Activated T-helper 2 cell treated with anti-CD3 and anti-CD28 coated beads, Interferon-gamma antibody, Interleukin-2, Interleukin-4, amounts not matched to agents 10 μg/mL and 5 μg/mL and 100 μg/mL, durations not matched to agents 14 hours and 24 hours and 36 hours (primary cell): Measurements from ENCODE around the gene DPCD. TPM values are rescaled to one million over a fixed set of nuclear protein-coding genes. Genes with fewer than 3 reads are reported as not detected.
A peak's percentile ranks its signal among the peaks of the same experiment; 100 is the strongest.
"Not testable (repeated sequence)": the region's sequence is repeated elsewhere in the genome, so short reads cannot be mapped to it uniquely, and the experiment has no call there.

Experiments
- DNase-seq: peaks from one replicate; pipeline ENCODE4 v3.0.0; 2021; ENCODE audit warnings: low spot score
- H3K27ac Mint-ChIP-seq: one replicate; pipeline ENCODE4 v1.8.0; 2021; ENCODE audit warnings: mixed read lengths
- H3K27me3 Mint-ChIP-seq: one replicate; pipeline ENCODE4 v1.8.0; 2021; ENCODE audit warnings: low read depth, mixed read lengths
- H3K36me3 Mint-ChIP-seq: one replicate; pipeline ENCODE4 v1.8.0; 2021; ENCODE audit warnings: low read depth, mixed read lengths
- H3K4me1 Mint-ChIP-seq: one replicate; pipeline ENCODE4 v1.8.0; 2021; ENCODE audit warnings: low read depth, mixed read lengths
- H3K4me3 Mint-ChIP-seq: one replicate; pipeline ENCODE4 v1.8.0; 2021; ENCODE audit warnings: low read depth, mild to moderate bottlenecking, moderate library complexity, mixed read lengths
- H3K9me3 Mint-ChIP-seq: one replicate; pipeline ENCODE4 v1.8.0; 2021; ENCODE audit warnings: mixed read lengths
- intact Hi-C: fragments of 100-400 bp; cut with micrococcal nuclease; formaldehyde crosslinking; loops from one replicate; pipeline ENCODE4 v1.15.1; 2023
- total RNA-seq: library from RNA; stranded (reverse); gene quantifications from 2 replicates; pipeline ENCODE4 v1.2.3, GENCODE V29; 2022

The DPCD gene
- total RNA-seq, 1 donor from 2014 or later = 7.2 TPM

DNA sequence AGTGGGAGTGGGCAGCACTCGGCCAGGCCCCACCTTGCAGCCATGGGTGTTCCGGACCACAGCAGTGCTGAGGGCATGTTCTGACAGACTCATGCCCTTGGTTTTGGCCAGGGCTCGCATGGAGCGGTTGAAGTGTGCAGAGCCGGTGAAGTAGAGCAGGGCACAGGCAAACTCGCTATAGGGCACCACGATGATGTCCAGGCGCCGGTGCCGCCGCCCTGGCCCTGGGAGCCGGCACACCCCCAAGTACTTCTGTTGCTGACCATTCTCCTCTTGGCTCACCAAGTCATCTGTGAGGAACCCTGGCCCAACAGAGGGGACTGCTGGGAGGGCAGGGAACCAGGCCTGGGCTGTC, 8.6 kb upstream of the DPCD start:
- Mint-ChIP-seq H3K36me3 (peaks cover 12% of the 10 kb centered on the region), H3K27me3 (no peaks in the 10 kb centered on the region), H3K27ac (no peak overlapping the region), H3K9me3 (no peaks in the 10 kb centered on the region), H3K4me3 (no peak overlapping the region), H3K4me1 (peaks cover 2% of the 10 kb centered on the region)
- no peak for DNase-seq
- intact Hi-C loops = no loop called here

DNA sequence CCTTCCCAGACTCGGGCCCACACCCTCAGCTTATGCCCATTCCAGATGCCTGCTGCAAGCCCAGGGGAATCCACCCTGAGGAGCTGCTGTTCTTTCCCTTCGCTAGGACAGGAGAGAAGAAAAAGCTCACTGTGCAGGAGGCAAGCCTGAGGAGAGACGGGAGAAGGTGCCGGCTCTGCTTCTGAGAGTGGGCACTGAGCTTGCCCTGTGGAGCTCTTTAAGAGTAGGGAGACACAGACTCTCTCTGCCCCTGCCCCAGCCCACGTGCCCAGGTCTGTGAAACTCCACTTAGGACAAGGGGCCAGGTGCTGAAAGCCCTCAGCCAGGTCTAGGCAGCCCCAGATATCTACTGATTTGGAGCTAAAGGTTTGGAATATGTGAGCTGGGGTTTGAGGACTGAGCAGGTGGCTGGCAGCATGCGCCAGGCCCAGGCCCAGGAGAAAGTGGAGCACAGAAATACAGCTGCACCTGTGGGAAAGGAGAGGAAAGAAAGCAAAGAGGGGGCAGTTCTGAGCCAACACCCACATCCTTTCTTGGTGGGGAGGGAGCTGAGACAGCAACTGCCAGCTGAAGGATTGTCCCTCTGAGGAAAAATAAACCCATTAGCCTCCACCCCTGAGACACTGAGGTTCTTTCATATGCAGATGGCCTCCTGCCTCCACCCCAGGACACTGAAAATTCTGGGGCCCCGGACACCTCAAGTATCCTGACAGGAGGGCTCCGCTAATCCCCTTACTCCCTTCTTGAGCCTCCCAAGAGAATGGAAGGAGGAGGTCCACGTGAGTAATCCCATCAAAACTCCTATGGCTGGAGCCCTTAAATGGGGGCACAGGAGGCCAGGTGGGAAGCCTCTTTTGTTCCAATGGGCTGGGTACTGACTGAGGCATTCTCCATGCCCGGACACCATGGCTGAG, 7.4 kb upstream of the DPCD start:
- Mint-ChIP-seq H3K4me3 (no peak overlapping the region), H3K27me3 (no peaks in the 10 kb centered on the region), H3K27ac (no peak overlapping the region), H3K4me1 (peaks cover 2% of the 10 kb centered on the region), H3K9me3 (no peaks in the 10 kb centered on the region), H3K36me3 (peaks cover 19% of the 10 kb centered on the region)
- DNase-seq = no peak
- intact Hi-C loops = no loop called here

DNA sequence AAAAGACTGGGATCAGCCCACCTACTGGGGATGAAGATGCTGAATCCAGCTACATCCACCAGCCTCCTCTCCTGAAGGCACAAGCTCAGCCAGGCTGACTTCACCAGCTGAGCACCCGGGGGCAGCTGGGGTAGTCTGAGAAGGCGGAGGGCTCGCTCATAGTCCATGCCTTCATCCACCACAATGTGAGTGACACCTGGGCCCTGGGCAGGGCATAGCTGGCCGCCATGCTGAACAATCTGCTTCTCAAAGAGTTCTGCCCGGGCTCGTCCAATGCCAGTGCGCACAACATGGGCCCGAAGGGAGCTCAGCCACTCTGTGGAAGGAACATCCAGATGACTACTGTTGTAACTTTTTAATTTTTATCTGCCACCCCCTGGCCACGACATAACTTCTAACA, 2.3 kb upstream of the DPCD start:
- Mint-ChIP-seq H3K4me3 (no peak overlapping the region), H3K4me1 (peaks cover 12% of the 10 kb centered on the region), H3K27ac (no peak overlapping the region), H3K9me3 (no peaks in the 10 kb centered on the region), H3K27me3 (no peaks in the 10 kb centered on the region), H3K36me3 (peaks cover 22% of the 10 kb centered on the region)
- no peak for DNase-seq
- intact Hi-C loops = no loop called here

DNA sequence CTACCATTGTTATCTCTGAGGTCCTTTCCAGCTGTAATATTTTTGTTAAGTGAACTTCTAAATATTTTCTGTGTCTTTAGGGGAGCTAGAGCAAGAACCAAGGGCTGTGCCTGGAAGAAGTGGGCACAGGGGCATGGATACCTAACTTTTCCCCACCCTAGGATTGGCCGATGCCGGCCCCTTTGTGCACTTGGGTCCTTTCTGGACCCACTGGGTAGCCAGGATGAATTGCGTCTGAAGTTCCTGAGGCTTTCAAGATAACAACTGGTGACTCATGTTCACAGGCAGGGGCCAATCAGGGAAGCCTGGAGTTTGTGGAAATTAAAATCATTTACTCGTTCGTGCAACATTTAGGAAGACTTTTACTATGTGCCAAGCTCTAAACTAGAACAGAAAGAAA, 758 bp downstream of the DPCD start:
- H3K4me3 Mint-ChIP-seq = peak overlapping the region; percentile 95
- no peak for DNase-seq
- H3K36me3 Mint-ChIP-seq = peaks cover 16% of the 10 kb centered on the region
- peaks cover 12% of the 10 kb centered on the region for H3K4me1 Mint-ChIP-seq
- intact Hi-C loops = no loop called here
- no peaks in the 10 kb centered on the region for H3K9me3 Mint-ChIP-seq
- no peak overlapping the region for H3K27ac Mint-ChIP-seq
- no peaks in the 10 kb centered on the region for H3K27me3 Mint-ChIP-seq

DNA sequence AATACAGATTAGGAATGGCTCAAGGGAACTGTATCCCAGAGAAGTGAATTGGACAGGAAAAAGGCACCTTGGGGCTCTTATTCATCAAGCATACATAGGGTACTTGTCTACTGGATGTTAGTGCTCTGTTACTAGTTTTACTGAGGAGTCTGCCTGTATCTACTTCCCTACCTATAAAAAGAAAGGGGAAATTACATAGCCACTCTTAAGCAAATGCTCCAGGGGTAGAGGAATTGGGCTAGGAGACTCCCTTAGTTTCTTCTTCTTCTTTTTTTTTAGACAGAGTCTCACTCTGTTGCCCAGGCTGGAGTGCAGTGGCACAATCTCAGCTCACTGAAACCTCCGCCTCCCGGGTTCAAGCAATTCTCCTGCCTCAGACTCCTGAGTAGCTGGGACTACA, 5.2 kb downstream of the DPCD start:
- intact Hi-C loops, DNase-seq, H3K4me1 Mint-ChIP-seq, H3K9me3 Mint-ChIP-seq, H3K36me3 Mint-ChIP-seq, H3K27me3 Mint-ChIP-seq, H3K4me3 Mint-ChIP-seq, H3K27ac Mint-ChIP-seq: not testable (repeated sequence)

DNA sequence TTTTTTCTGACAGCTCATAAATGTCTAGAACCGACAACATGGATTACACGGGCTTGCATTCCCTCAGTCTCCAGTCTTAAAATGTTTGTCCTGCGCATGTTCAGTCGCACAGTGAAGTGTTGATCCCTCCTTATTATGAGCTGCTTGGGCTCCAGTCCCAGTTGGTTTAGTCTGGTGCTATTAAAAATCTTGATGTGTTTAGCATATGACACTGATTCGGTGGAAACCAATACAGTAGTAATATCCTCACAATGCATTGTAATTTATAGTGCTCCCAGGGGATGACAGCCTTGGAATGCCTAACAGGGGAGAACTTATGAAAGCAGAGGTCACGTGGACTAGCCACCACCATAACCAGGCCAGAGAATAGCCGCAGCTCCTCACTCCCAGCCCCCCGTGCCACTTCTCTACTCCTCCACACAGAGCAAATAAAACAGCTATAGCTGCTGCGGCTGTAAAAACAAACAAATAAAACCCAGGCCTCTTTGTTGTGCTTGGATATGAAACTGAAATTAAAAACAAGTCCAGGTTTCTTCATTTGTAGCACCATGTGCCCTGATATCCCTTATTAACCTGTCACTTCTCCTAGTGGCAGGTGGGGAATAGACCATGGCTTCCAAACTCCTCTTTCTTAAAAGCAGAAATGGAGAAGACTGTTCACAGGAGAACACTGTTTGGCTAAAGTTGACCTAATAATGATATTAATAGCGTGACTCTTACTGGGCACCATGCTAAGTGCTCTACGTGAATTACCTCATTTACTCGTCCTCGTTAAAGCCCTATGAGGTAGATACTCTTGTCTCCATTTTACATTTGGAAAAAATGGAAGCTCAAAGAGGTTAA, 7.7 kb downstream of the DPCD start:
- Mint-ChIP-seq H3K9me3 (no peaks in the 10 kb centered on the region), H3K36me3 (no peaks in the 10 kb centered on the region), H3K4me3 (no peak overlapping the region), H3K4me1 (no peaks in the 10 kb centered on the region), H3K27me3 (no peaks in the 10 kb centered on the region), H3K27ac (no peak overlapping the region)
- intact Hi-C loops = no loop called here
- DNase-seq = no peak

DNA sequence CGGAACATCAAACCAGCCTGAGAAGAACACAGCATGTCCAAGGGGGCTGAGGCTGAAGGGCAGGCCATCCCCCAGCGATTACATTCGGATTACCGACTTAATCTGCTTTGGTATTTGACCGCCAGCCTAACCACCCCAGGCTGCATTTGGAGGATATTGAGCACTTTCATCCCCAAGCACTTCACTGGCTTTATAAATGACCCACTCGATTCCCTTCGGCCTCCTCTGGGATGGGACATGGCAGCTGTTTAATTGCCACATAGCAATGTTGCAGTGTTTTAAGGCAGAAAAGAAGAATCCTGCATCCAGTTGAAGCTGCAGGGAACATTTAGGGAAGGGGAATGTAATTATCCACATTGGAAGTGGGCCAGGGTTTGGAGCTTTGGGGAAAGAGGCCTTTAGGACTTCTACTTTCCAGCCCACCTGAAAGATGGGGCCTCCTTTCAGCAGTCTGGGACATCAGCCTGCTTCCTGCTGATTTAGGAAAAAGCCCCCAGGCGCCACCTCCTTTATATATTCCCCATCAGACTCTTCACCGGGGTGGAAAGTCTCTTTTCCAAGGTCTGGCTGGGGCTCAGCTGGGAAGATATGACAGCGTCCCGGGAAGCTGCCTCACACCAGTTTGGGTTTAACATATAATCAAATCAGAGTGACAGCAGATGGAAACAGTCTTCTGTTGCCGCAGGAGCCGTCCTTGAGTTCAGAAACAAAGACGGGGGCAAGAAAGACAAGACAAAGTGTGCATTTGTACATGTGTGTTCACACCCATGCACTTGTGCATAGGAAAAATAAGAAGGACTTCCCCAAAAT, 9.2 kb downstream of the DPCD start:
- no peak overlapping the region for H3K27ac Mint-ChIP-seq
- no peak overlapping the region for H3K4me3 Mint-ChIP-seq
- H3K36me3 Mint-ChIP-seq = no peaks in the 10 kb centered on the region
- no peaks in the 10 kb centered on the region for H3K27me3 Mint-ChIP-seq
- no peaks in the 10 kb centered on the region for H3K4me1 Mint-ChIP-seq
- H3K9me3 Mint-ChIP-seq = no peaks in the 10 kb centered on the region
- intact Hi-C loops = no loop called here
- no peak for DNase-seq

DNA sequence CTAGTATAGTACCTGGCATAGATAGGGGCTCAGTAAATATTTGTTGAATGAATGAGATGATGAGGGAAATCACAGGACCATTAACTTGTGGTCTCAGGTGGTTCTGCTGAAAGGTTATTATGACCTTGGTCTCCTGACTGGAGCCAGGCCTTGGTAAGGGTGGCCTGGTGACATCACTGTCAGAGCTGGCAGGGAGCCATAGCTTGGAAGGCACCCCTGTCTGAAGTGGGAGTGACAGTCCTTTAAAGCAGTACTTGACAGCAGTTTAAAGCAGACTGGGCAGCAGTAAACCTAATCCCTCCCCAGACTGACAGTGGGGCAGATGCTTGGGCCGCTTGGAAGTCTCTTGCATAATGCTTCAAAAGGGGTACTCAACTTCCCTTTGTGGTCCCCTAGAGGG, 13.4 kb downstream of the DPCD start:
- Mint-ChIP-seq H3K4me1 (no peaks in the 10 kb centered on the region), H3K4me3 (no peak overlapping the region), H3K9me3 (no peaks in the 10 kb centered on the region), H3K27me3 (no peaks in the 10 kb centered on the region), H3K36me3 (peaks cover 6% of the 10 kb centered on the region), H3K27ac (no peak overlapping the region)
- intact Hi-C loops = loop anchor here (10.0 kb wide), 1 partner anchor 103 kb away; no protein-coding TSS in a partner anchor
- no peak for DNase-seq

DNA sequence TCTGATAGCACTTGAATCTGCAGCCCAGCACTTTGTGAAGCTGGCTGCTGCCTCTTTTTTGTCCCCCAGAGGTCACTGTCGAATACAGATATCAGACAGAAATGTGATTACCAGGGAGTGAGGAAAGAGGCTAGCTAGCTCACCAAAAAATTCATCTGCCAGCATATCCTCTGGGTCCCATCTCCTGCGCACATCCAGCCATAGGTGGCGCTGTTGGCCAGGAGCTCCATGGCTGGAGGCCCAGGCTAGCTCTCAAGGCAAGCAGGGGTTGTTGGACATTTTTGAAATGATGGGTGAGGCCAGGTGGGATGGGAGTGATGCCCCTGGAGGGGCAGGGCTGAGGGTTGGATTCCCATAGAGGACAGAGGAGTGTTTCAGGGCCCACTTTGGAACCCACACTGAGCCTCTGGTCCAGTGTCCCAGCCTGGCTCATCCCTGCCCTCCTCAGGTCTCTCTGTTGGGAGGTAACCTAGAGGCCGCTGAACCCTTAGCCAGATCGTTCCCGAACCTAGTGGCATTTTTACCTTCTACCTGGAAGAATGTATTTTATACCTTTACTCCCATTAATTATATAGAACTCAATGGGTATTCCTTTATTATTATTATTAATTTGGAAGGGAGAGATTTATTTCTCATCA, 14.8 kb downstream of the DPCD start:
- H3K36me3 Mint-ChIP-seq = peaks cover 7% of the 10 kb centered on the region
- H3K4me1 Mint-ChIP-seq = no peaks in the 10 kb centered on the region
- no peak overlapping the region for H3K4me3 Mint-ChIP-seq
- intact Hi-C loops = loop anchor here (1.0 to 10.0 kb wide), 2 partner anchors 102 to 177 kb away; no protein-coding TSS in a partner anchor
- DNase-seq = peak; percentile 62
- no peak overlapping the region for H3K27ac Mint-ChIP-seq
- H3K9me3 Mint-ChIP-seq = no peaks in the 10 kb centered on the region
- H3K27me3 Mint-ChIP-seq = no peaks in the 10 kb centered on the region

DNA sequence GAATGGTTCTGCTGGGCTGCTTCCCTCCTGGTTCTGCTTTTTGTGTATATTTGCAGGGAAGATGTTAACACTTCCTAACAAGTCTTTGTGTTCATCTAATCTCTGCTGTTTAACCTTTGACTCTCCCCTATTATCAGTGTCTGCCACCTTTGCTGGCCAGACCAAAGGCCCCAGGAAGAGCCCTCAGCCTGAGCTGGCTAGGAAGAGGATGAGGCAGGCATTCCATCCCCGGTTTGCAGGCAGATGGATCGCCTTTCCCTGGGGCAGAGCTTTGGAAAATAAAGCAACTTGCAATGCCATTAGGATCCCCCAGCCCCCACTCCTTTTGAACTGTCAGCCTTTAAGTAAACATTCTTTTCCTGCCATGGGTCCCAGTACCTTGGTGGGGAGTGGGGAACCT, 19.0 kb downstream of the DPCD start:
- H3K36me3 Mint-ChIP-seq = peaks cover 15% of the 10 kb centered on the region
- no peaks in the 10 kb centered on the region for H3K9me3 Mint-ChIP-seq
- H3K27me3 Mint-ChIP-seq = no peaks in the 10 kb centered on the region
- H3K27ac Mint-ChIP-seq = no peak overlapping the region
- intact Hi-C loops = loop anchor here (10.0 kb wide), 1 partner anchor 98 kb away; no protein-coding TSS in a partner anchor
- H3K4me3 Mint-ChIP-seq = no peak overlapping the region
- DNase-seq = no peak
- H3K4me1 Mint-ChIP-seq = peaks cover 2% of the 10 kb centered on the region

DNA sequence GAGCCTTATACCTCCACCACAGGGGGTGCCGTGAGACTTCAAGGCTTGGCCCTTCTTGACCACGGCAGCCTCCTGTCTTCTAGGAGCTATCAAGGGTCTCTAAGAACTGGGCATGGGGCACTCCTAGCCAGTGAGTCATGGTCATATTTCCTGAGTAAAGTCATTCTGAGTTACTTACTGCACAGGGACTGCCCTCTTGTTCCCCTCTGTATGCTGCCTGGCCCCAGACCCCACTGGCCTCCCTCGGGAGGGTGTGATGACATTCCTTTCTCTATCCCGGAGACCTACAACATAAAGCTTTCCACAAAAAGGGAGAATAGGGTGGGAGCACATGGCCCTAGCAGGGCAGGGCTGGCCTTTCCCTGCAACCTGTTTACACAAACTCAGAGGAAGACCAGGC, 21.4 kb downstream of the DPCD start:
- H3K36me3 Mint-ChIP-seq = peaks cover 15% of the 10 kb centered on the region
- peaks cover 2% of the 10 kb centered on the region for H3K4me1 Mint-ChIP-seq
- no peak overlapping the region for H3K27ac Mint-ChIP-seq
- no peaks in the 10 kb centered on the region for H3K9me3 Mint-ChIP-seq
- H3K4me3 Mint-ChIP-seq = no peak overlapping the region
- H3K27me3 Mint-ChIP-seq = no peaks in the 10 kb centered on the region
- intact Hi-C loops = loop anchor here (10.0 kb wide), 1 partner anchor 95 kb away; no protein-coding TSS in a partner anchor
- no peak for DNase-seq
